IMR-90 (cell line): ENCODE data around the gene GOLGA8N. TPM values are rescaled to one million over a fixed set of nuclear protein-coding genes. Genes with fewer than 3 reads are reported as not detected.

Experiments used
- ATAC-seq: fragments of 200-7000 bp; cut with Tn5 transposase; 2 replicates; pipeline ENCODE4 v1.9.1; 2020; ENCODE audit warnings: low read depth, mild to moderate bottlenecking, moderate library complexity
- BruUV-seq: library from RNA; stranded (reverse); fragments of 400-500 nt; replicated peaks from 2 replicates; lab custom pipeline; 2021; lab: Mats Ljungman, UMichigan
- CTCF ChIA-PET: fragments of 300-600 bp; formaldehyde crosslinking; extraction: SDS; loops from one replicate; lab custom pipeline; 2021; ENCODE audit warnings: antibody characterized with exemption; lab: Yijun Ruan, JAX
- POLR2A ChIA-PET: fragments of 300-600 bp; sonication (Branson Sonifier 250); formaldehyde crosslinking; loops from one replicate; lab custom pipeline; 2022; ENCODE audit warnings: antibody characterized with exemption; ENCODE audit not compliant: unreplicated experiment; lab: Charles Lee
- DNase-seq: peaks from one replicate; pipeline ENCODE4 v3.0.0; 2013
- H2AFZ ChIP-seq: replicated peaks from 2 replicates; pipeline ENCODE3; 2013; ENCODE audit warnings: low read length, mild to moderate bottlenecking; ENCODE audit not compliant: poor library complexity
- H2AK5ac ChIP-seq: 2 replicates; pipeline ENCODE4 v1.6.1; 2013; ENCODE audit warnings: low read depth, low read length, inconsistent platforms
- H2AK9ac ChIP-seq: replicated peaks from 2 replicates; pipeline ENCODE3; 2013; ENCODE audit warnings: mild to moderate bottlenecking, low read depth, low read length, moderate library complexity; ENCODE audit not compliant: poor library complexity
- H2BK120ac ChIP-seq: 2 replicates; pipeline ENCODE4 v1.6.1; 2013; ENCODE audit warnings: low read depth, low read length, inconsistent platforms
- H2BK15ac ChIP-seq: 3 replicates; pipeline ENCODE4 v1.6.1; 2013; ENCODE audit warnings: low read depth, low read length, inconsistent platforms
- H2BK20ac ChIP-seq: 2 replicates; pipeline ENCODE4 v1.6.1; 2013; ENCODE audit warnings: low read depth, mild to moderate bottlenecking, inconsistent platforms, low read length, moderate library complexity
- H2BK5ac ChIP-seq: 2 replicates; pipeline ENCODE4 v1.6.1; 2013; ENCODE audit warnings: mild to moderate bottlenecking, low read depth, low read length, inconsistent platforms; ENCODE audit not compliant: poor library complexity, severe bottlenecking
- H3K14ac ChIP-seq: replicated peaks from 2 replicates; pipeline ENCODE4 v1.6.1; 2013; ENCODE audit warnings: low read depth, low read length, inconsistent platforms
- H3K18ac ChIP-seq: 2 replicates; pipeline ENCODE4 v1.6.1; 2013; ENCODE audit warnings: low read depth, low read length, control low read depth
- H3K23ac ChIP-seq: 2 replicates; pipeline ENCODE4 v1.6.1; 2013; ENCODE audit warnings: low read depth, low read length, inconsistent platforms
- H3K27ac ChIP-seq: 2 replicates; pipeline ENCODE4 v1.5.1; 2013; ENCODE audit warnings: mild to moderate bottlenecking, control low read depth, low read length; ENCODE audit not compliant: insufficient read depth
- H3K27me3 ChIP-seq: 2 replicates; pipeline ENCODE4 v1.6.1; 2013; ENCODE audit warnings: low read length; ENCODE audit not compliant: control insufficient read depth, insufficient read depth
- H3K36me3 ChIP-seq: 2 replicates; pipeline ENCODE4 v1.6.1; 2013; ENCODE audit warnings: low read length, mixed read lengths; ENCODE audit not compliant: control insufficient read depth, insufficient read depth
- H3K4ac ChIP-seq: 2 replicates; pipeline ENCODE4 v1.6.1; 2013; ENCODE audit warnings: low read depth, low read length, inconsistent platforms
- H3K4me1 ChIP-seq: 2 replicates; pipeline ENCODE4 v1.6.1; 2013; ENCODE audit warnings: low read length, mixed read lengths; ENCODE audit not compliant: control insufficient read depth, insufficient read depth
- H3K4me2 ChIP-seq: 2 replicates; pipeline ENCODE4 v1.6.1; 2013; ENCODE audit warnings: low read depth, mild to moderate bottlenecking, control low read depth, low read length, moderate library complexity
- H3K4me3 ChIP-seq: 2 replicates; pipeline ENCODE4 v1.5.1; 2013; ENCODE audit warnings: low read depth, mild to moderate bottlenecking, control low read depth, low read length, moderate library complexity; ENCODE audit not compliant: insufficient read depth
- H3K56ac ChIP-seq: 2 replicates; pipeline ENCODE4 v1.6.1; 2013; ENCODE audit warnings: low read length, inconsistent platforms; ENCODE audit not compliant: insufficient read depth; ENCODE audit errors: extremely low read depth
- H3K79me1 ChIP-seq, 2 experiments: 2 replicates each; pipeline ENCODE4 v1.6.1; 2013; ENCODE audit warnings: low read length in 2 of 2, inconsistent platforms in 1 of 2, low read depth in 1 of 2
- H3K9ac ChIP-seq: 2 replicates; pipeline ENCODE4 v1.6.1; 2013; ENCODE audit warnings: low read depth, low read length, control low read depth
- H3K9me1 ChIP-seq: 2 replicates; pipeline ENCODE4 v1.6.1; 2013; ENCODE audit warnings: low read length, inconsistent platforms; ENCODE audit not compliant: insufficient read depth
- H3K9me3 ChIP-seq: 2 replicates; pipeline ENCODE4 v1.6.1; 2013; ENCODE audit warnings: low read length; ENCODE audit not compliant: control insufficient read depth, insufficient read depth
- H4K20me1 ChIP-seq: 2 replicates; pipeline ENCODE4 v1.6.1; 2013; ENCODE audit warnings: low read length, inconsistent platforms; ENCODE audit not compliant: insufficient read depth
- H4K5ac ChIP-seq: 2 replicates; pipeline ENCODE4 v1.6.1; 2013; ENCODE audit warnings: mild to moderate bottlenecking, low read depth, low read length, control low read depth
- H4K8ac ChIP-seq, 2 experiments: 2 replicates each; pipeline ENCODE4 v1.6.1; 2013; ENCODE audit warnings: low read depth in 2 of 2, low read length in 2 of 2, control low read depth in 1 of 2, inconsistent platforms in 1 of 2
- H4K91ac ChIP-seq: 2 replicates; pipeline ENCODE4 v1.6.1; 2013; ENCODE audit warnings: low read depth, low read length, inconsistent platforms; ENCODE audit not compliant: insufficient read depth
- BHLHE40 ChIP-seq: fragments of 150-350 bp; IDR thresholded peaks from 2 replicates; pipeline ENCODE4 v1.6.1; 2016; ENCODE audit warnings: mild to moderate bottlenecking, low read depth, low read length
- RCOR1 ChIP-seq: IDR thresholded peaks from 2 replicates; pipeline ENCODE4 v1.6.1; 2012; ENCODE audit warnings: mild to moderate bottlenecking, low read length, improper control_type of control experiment; ENCODE audit not compliant: insufficient replicate concordance
- WGBS, 2 experiments: methylation state at CpG; one replicate each; pipeline versions ENCODE4 v1.1.5 to v1.1.7; 2013; ENCODE audit warnings: missing lambda C conversion rate in 2 of 2; ENCODE audit not compliant: insufficient read length in 1 of 2; ENCODE audit errors: extremely low coverage in 2 of 2; 5-methylcytosine and 5-hydroxymethylcytosine counted together
- dilution Hi-C: fragments of 300-500 bp; cut with HindIII; formaldehyde crosslinking; loops from one replicate; pipeline ENCODE4 v1.14.3; 2018; ENCODE audit warnings: low sequenced_read_pairs; ENCODE audit not compliant: unreplicated experiment
- in situ Hi-C: fragments of 300-500 bp; cut with MboI; formaldehyde crosslinking; loops from 3 replicates; pipeline ENCODE4 v1.14.3; 2019; ENCODE audit warnings: low sequenced_read_pairs, inconsistent platforms, mixed read lengths
- intact Hi-C: fragments of 100-400 bp; cut with micrococcal nuclease; formaldehyde crosslinking; loops from 2 replicates; pipeline ENCODE4 v1.10.0; 2022
- microRNA-seq, 2 experiments: library from miRNA; stranded (forward) in 1 of 2; unstranded in 1 of 2; fragments of 10-50 nt in 1 of 2; fragments of <30 nt in 1 of 2; gene quantifications in 1 of 2; microRNA quantifications in 1 of 2; one replicate each; pipeline versions ENCODE3 to v1.1.0; 2013 to 2020; ENCODE audit not compliant: insufficient read depth in 1 of 2, insufficient read length in 1 of 2, unreplicated experiment in 1 of 2
- polyA plus RNA-seq, 3 experiments: library from polyadenylated mRNA; depleted of rRNA; stranded (reverse); fragments of >200 nt; gene quantifications; 2 replicates each; pipeline ENCODE4 v1.2.3, GENCODE V29; 2012; ENCODE audit warnings: low replicate concordance in 1 of 3
- small RNA-seq, 5 experiments: library from RNA; depleted of rRNA; stranded (forward); fragments of <200 nt; gene quantifications; one replicate each; pipeline ENCODE3, GENCODE V24; 2012
- total RNA-seq: library from RNA; depleted of rRNA; stranded (reverse); fragments of >200 nt; gene quantifications from 2 replicates; pipeline ENCODE4 v1.2.3, GENCODE V29; 2012; rRNA removed
- TF ChIP-seq, protein P1 (sequence below): fragments of 150-350 bp; IDR thresholded peaks from 2 replicates; pipeline ENCODE4 v1.6.1; 2016; ENCODE audit warnings: low read depth, mild to moderate bottlenecking, low read length, moderate library complexity, borderline replicate concordance
- TF ChIP-seq, protein P2 (sequence below): conservative IDR thresholded peaks from 2 replicates; pipeline ENCODE4 v1.5.1; 2012; ENCODE audit warnings: mild to moderate bottlenecking, low read depth, low read length, improper control_type of control experiment

Gene GOLGA8N
- total and polyA plus RNA-seq, 2 of the 4 experiments (the other 2 are of a cell fraction), result 0.72 to 1.8 TPM

DNA sequence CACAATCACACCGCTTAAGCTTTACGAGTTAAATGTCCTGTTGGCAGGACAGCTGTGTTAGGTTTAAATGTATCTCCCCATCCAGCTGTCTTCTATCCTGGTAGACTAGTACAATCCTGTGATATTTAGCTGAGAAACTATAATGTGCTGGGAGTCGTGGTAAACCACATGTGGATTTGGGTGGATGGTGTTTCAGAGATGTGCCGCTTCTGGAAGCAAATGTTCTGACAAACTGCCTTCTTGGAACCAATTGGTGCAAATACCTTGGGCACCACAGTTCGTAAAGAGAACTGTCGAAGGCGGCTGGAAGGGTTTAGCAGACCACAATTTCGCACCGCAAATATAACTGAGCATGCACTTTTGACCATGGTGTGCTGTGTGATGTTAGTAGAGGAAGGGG, 63.2 kb downstream of the GOLGA8N start:
- 74% methylated on average over 3 of the region's 9 CpGs; no CpG with 5 or more reads in 1 of the 2 experiments for WGBS, 2 experiments
- H3K18ac ChIP-seq, result no peak overlapping the region
- H3K27me3 ChIP-seq, result no peaks in the 10 kb centered on the region
- H4K5ac ChIP-seq, result no peak overlapping the region
- H3K4ac ChIP-seq, result no peak overlapping the region; the same call in 1 of the 2 replicates
- H2AK5ac ChIP-seq, result no peak overlapping the region; the same call in 1 of the 2 replicates
- H3K79me1 ChIP-seq, result peaks cover 11 to 28% of the 10 kb centered on the region in 2 experiments; a peak in 3 of 4 replicates
- CTCF ChIA-PET, result no interaction called here
- TF ChIP-seq, protein P1, sequence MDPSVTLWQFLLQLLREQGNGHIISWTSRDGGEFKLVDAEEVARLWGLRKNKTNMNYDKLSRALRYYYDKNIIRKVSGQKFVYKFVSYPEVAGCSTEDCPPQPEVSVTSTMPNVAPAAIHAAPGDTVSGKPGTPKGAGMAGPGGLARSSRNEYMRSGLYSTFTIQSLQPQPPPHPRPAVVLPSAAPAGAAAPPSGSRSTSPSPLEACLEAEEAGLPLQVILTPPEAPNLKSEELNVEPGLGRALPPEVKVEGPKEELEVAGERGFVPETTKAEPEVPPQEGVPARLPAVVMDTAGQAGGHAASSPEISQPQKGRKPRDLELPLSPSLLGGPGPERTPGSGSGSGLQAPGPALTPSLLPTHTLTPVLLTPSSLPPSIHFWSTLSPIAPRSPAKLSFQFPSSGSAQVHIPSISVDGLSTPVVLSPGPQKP, result no peak
- TF ChIP-seq RCOR1 (no peak), BHLHE40 (no peak)
- TF ChIP-seq, protein P2, sequence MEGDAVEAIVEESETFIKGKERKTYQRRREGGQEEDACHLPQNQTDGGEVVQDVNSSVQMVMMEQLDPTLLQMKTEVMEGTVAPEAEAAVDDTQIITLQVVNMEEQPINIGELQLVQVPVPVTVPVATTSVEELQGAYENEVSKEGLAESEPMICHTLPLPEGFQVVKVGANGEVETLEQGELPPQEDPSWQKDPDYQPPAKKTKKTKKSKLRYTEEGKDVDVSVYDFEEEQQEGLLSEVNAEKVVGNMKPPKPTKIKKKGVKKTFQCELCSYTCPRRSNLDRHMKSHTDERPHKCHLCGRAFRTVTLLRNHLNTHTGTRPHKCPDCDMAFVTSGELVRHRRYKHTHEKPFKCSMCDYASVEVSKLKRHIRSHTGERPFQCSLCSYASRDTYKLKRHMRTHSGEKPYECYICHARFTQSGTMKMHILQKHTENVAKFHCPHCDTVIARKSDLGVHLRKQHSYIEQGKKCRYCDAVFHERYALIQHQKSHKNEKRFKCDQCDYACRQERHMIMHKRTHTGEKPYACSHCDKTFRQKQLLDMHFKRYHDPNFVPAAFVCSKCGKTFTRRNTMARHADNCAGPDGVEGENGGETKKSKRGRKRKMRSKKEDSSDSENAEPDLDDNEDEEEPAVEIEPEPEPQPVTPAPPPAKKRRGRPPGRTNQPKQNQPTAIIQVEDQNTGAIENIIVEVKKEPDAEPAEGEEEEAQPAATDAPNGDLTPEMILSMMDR, result no peak
- dilution Hi-C loops (no loop called here), intact Hi-C loops (no loop called here), in situ Hi-C loops (no loop called here)
- BruUV-seq, result no TSS peak
- DNase-seq (no peak), ATAC-seq (no peak)
- H3K4me2 ChIP-seq, result no peak overlapping the region
- no peaks in the 10 kb centered on the region for H3K36me3 ChIP-seq
- H4K91ac ChIP-seq, result no peak overlapping the region
- no peaks in the 10 kb centered on the region for H4K20me1 ChIP-seq
- no peak overlapping the region for H3K56ac ChIP-seq
- no peak overlapping the region for H2BK20ac ChIP-seq
- H3K23ac ChIP-seq, result no peak overlapping the region
- H2BK15ac ChIP-seq, result no peak overlapping the region; the same call in 2 of the 3 replicates
- H2BK5ac ChIP-seq, result no peak overlapping the region
- POLR2A ChIA-PET, result no interaction called here
- no peak overlapping the region for H3K14ac ChIP-seq
- no peak overlapping the region for H3K4me3 ChIP-seq
- H4K8ac ChIP-seq, result no peak overlapping the region
- H3K9ac ChIP-seq, result no peak overlapping the region
- no peaks in the 10 kb centered on the region for H3K9me3 ChIP-seq
- H2AK9ac ChIP-seq, result no peak overlapping the region
- peaks cover 3% of the 10 kb centered on the region for H3K4me1 ChIP-seq
- H3K27ac ChIP-seq, result no peak overlapping the region
- H2BK120ac ChIP-seq, result no peak overlapping the region
- H2AFZ ChIP-seq, result no peak overlapping the region
- H3K9me1 ChIP-seq, result peaks cover 10% of the 10 kb centered on the region

Small RNA genes lying within 50 kb of the gene (microRNA-seq; reads per million reads assigned to microRNA genes)
- not detected for gene RN7SL286P (ENCODE audit: insufficient read depth, insufficient read length)

Small RNA genes lying within 50 kb of the gene (small RNA-seq; reads per million reads assigned to genes)
- 0 reads per million in 5 experiments for gene RN7SL286P

Other genes with a start within 250 kb of the GOLGA8N start
- gene GOLGA8K, start 190.2 kb upstream of the GOLGA8N start, total RNA-seq, result not detected in 2 replicates
- not detected in 2 replicates for gene GOLGA8K, start 190.2 kb upstream of the GOLGA8N start, polyA plus RNA-seq (2012; rRNA removed)
- 0.36 and 0.56 TPM in 2 replicates for gene GOLGA8O, start 137.8 kb upstream of the GOLGA8N start, total RNA-seq
- gene GOLGA8O, start 137.8 kb upstream of the GOLGA8N start, polyA plus RNA-seq (2012; rRNA removed), result 0.42 and 0.65 TPM in 2 replicates
- gene ARHGAP11A, start 22.0 kb downstream of the GOLGA8N start, total RNA-seq, result 28.6 and 29.0 TPM in 2 replicates
- 8.5 and 9.9 TPM in 2 replicates for gene ARHGAP11A, start 22.0 kb downstream of the GOLGA8N start, polyA plus RNA-seq (2012; rRNA removed)
- 7.9 and 8.3 TPM in 2 replicates for gene SCG5, start 48.3 kb downstream of the GOLGA8N start, total RNA-seq
- gene SCG5, start 48.3 kb downstream of the GOLGA8N start, polyA plus RNA-seq (2012; rRNA removed), result 15.6 and 16.8 TPM in 2 replicates
- 848 and 1,032 TPM in 2 replicates for gene GREM1, start 124.5 kb downstream of the GOLGA8N start, total RNA-seq
- 852 and 1,130 TPM in 2 replicates for gene GREM1, start 124.5 kb downstream of the GOLGA8N start, polyA plus RNA-seq (2012; rRNA removed)